Cardiac muscle cell (in vitro differentiated cells and primary cell): ENCODE measurements around the gene BEND6. TPM values are rescaled to one million over a fixed set of nuclear protein-coding genes. Genes with fewer than 3 reads are reported as not detected.

Experiments used
- DNase-seq, 2 donors: peaks; one replicate each; pipeline versions ENCODE4 v3.0.0 to v3.0.0-alpha.2; 2010 to 2017; ENCODE audit warnings: low read depth in 1 of 2, low spot score in 1 of 2
- H3K27ac ChIP-seq: fragments of 200-600 bp; sonication (generic); 2 replicates; pipeline ENCODE4 v1.5.1; 2016
- H3K27me3 ChIP-seq: fragments of 200-600 bp; sonication (generic); 2 replicates; pipeline ENCODE4 v1.6.0; 2016; ENCODE audit warnings: control low read depth
- H3K36me3 ChIP-seq: fragments of 200-600 bp; sonication (generic); 2 replicates; pipeline ENCODE4 v1.5.1; 2016; ENCODE audit warnings: control low read depth
- H3K4me1 ChIP-seq: fragments of 200-600 bp; sonication (generic); 2 replicates; pipeline ENCODE4 v1.8.1; 2017; ENCODE audit warnings: low read depth, mild to moderate bottlenecking, mixed run types
- H3K4me3 ChIP-seq: fragments of 200-600 bp; sonication (generic); 2 replicates; pipeline ENCODE4 v1.5.1; 2016; ENCODE audit warnings: mild to moderate bottlenecking
- H3K9me3 ChIP-seq: fragments of 200-600 bp; sonication (generic); 2 replicates; pipeline ENCODE4 v1.5.1; 2017; ENCODE audit warnings: low read depth, mild to moderate bottlenecking, control low read depth
- CTCF ChIP-seq: IDR thresholded peaks from 2 replicates; pipeline ENCODE4 v1.5.1; 2012; ENCODE audit warnings: low read depth, mild to moderate bottlenecking, low read length
- polyA plus RNA-seq: library from polyadenylated mRNA; unstranded; fragments of >200 nt; fragmentation: Nextera tagmentation; extraction: Ambion mirVana; gene quantifications from 2 replicates; pipeline ENCODE4 v1.2.1, GENCODE V29; 2016
- total RNA-seq: library from RNA; depleted of rRNA; stranded (reverse); fragments of >200 nt; gene quantifications from 2 replicates; pipeline ENCODE4 v1.2.3, GENCODE V29; 2016

BEND6 gene
- total and polyA plus RNA-seq, 2 experiments from 2014 or later: 0.09 to 0.84 TPM

DNA sequence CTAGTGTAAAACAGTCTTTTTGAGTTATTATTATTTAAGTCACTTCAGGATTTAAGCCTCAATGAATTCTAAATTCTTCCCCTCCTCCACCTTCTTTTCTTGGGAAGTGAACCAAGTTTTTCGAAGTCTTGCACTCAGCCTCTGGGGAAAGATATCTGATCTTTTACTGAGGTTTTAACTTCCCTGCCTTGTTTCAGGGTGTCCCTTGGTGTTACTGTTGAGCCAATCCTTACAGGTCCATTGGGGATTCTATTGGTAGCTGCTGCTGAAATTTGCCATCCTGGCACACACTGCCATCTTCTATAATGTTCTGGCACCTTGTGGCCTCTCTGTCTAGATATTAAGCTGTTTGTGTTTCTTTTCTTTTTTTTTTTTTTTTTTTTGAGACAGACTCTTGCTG lies 31.7 kb downstream of the BEND6 start:
- TF ChIP-seq CTCF: no peak
- peak in 1 of 2 donors; percentile 12 for DNase-seq
- Histone ChIP-seq H3K4me1 (no peaks in the 10 kb centered on the region), H3K27me3 (no peaks in the 10 kb centered on the region), H3K27ac (no peak overlapping the region), H3K4me3 (no peak overlapping the region), H3K36me3 (no peaks in the 10 kb centered on the region), H3K9me3 (no peaks in the 10 kb centered on the region)

DNA sequence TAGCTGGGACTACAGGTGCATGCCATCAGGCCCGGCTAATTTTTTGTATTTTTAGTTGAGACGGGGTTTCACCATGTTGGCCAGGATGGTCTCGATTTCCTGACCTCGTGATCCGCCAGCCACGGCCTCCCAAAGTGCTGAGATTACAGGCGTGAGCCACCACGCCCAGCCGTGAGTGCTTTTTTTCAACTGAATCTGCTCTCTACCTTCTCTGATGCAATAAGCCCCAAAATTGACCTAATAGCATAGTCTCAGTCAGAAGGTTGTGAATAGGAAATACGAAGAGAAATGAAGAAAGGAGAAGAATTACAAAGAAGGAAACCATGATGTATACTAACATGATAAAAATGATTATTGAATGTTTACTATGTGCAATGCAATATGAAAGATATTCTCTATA lies 33.2 kb downstream of the BEND6 start:
- Histone ChIP-seq H3K27me3 (no peaks in the 10 kb centered on the region), H3K4me1 (no peaks in the 10 kb centered on the region), H3K9me3 (no peaks in the 10 kb centered on the region), H3K27ac (no peak overlapping the region), H3K4me3 (no peak overlapping the region), H3K36me3 (no peaks in the 10 kb centered on the region)
- DNase-seq: no peak
- TF ChIP-seq CTCF: no peak

DNA sequence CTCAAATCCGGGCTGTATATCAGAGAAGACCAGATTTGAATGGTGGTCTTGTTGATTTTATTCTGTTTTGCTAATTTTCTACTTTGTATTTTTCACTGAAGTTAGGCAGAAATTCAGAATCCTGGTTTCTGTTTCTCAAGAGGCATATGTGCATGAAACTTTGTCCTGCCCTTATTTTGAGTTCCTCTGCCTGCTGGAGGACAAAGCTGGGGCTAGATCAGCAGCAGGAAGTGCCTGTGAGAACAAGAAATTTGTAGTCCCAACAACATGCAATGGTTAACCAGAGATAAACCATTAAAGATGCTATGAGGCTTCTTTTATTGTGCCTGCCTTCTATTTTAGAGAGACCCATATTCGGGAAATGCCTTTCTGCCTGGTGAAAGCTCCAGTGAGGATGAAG lies 37.1 kb downstream of the BEND6 start:
- DNase-seq: no peak
- Histone ChIP-seq H3K9me3 (no peaks in the 10 kb centered on the region), H3K4me3 (no peak overlapping the region), H3K27ac (no peak overlapping the region), H3K4me1 (no peaks in the 10 kb centered on the region), H3K36me3 (no peaks in the 10 kb centered on the region), H3K27me3 (no peaks in the 10 kb centered on the region)
- TF ChIP-seq CTCF: no peak

DNA sequence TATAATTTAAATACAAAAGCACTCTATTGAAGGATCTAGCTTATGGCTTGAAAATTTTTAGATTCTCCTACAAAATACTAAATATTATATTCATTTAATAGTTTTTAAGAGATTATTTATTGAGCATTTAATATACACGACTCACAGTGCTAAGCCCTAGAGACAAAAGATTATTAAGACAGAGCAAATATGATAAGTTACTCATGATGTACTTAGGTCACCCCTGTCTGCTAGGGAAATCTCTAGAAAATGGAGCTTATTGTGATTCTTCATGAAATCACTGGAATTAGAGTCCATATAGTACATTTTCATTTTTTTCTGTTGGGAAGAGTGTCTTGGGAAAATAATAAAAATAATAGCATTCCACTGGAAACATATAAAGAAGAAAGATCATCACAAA lies 37.8 kb downstream of the BEND6 start:
- H3K4me3 ChIP-seq: no peak overlapping the region
- no peak overlapping the region for H3K27ac ChIP-seq
- no peaks in the 10 kb centered on the region for H3K27me3 ChIP-seq
- no peaks in the 10 kb centered on the region for H3K4me1 ChIP-seq
- H3K9me3 ChIP-seq: no peaks in the 10 kb centered on the region
- no peak for TF ChIP-seq CTCF
- no peak for DNase-seq
- no peaks in the 10 kb centered on the region for H3K36me3 ChIP-seq

DNA sequence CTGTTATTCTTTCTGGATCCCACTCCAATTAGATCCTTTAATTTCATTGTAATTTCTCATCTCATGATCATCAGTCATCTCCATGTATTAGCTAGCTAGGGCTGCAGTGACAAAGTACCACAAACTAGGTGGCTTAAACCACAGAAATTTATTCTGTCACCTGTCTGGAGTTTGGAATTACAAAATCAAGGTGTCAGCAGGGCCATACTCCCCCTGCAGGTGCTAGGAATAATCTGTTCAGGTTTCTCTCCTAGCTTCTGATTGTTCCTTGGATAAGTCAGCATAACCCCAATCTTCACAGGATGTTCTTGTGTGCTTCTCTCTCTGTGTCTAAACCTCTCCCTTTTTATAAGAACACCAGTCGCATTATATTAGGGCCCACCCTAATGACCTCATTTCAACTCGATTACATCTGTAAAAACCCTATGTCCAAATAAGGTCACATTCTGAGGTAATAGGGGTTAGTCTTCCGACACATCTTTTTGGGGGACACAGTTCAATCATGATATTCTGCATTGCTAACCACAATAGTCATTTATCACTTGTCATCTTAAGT lies 40.5 kb downstream of the BEND6 start:
- TF ChIP-seq CTCF: no peak
- no peaks in the 10 kb centered on the region for H3K9me3 ChIP-seq
- no peaks in the 10 kb centered on the region for H3K27me3 ChIP-seq
- no peak for DNase-seq
- no peaks in the 10 kb centered on the region for H3K36me3 ChIP-seq
- H3K4me3 ChIP-seq: no peak overlapping the region
- H3K4me1 ChIP-seq: no peaks in the 10 kb centered on the region
- H3K27ac ChIP-seq: no peak overlapping the region

GRCh38 chr6:56996401-56996800 lies 41.5 kb downstream of the BEND6 start:
- DNase-seq: no peak
- no peaks in the 10 kb centered on the region for H3K36me3 ChIP-seq
- H3K27me3 ChIP-seq: no peaks in the 10 kb centered on the region
- no peak overlapping the region for H3K4me3 ChIP-seq
- H3K9me3 ChIP-seq: no peaks in the 10 kb centered on the region
- no peak for TF ChIP-seq CTCF
- no peak overlapping the region for H3K27ac ChIP-seq
- no peaks in the 10 kb centered on the region for H3K4me1 ChIP-seq
